ENCODE results near the gene NACAD.

GRCh38 chr7:45076946-45077345 lies 11.8 kb downstream of the NACAD start:
- TF ChIP-seq, protein P1, sequence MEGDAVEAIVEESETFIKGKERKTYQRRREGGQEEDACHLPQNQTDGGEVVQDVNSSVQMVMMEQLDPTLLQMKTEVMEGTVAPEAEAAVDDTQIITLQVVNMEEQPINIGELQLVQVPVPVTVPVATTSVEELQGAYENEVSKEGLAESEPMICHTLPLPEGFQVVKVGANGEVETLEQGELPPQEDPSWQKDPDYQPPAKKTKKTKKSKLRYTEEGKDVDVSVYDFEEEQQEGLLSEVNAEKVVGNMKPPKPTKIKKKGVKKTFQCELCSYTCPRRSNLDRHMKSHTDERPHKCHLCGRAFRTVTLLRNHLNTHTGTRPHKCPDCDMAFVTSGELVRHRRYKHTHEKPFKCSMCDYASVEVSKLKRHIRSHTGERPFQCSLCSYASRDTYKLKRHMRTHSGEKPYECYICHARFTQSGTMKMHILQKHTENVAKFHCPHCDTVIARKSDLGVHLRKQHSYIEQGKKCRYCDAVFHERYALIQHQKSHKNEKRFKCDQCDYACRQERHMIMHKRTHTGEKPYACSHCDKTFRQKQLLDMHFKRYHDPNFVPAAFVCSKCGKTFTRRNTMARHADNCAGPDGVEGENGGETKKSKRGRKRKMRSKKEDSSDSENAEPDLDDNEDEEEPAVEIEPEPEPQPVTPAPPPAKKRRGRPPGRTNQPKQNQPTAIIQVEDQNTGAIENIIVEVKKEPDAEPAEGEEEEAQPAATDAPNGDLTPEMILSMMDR (IDR thresholded peaks at IDR 0.05), result no peak
- TF ChIP-seq POLR2A (IDR thresholded peaks at IDR 0.05), result no peak
